Muscle of arm (tissue), 12 donors: ENCODE results near the gene LRSAM1. TPM values are rescaled to one million over a fixed set of nuclear protein-coding genes. Genes with fewer than 3 reads are reported as not detected.

Experiments used
- DNase-seq: peaks from one replicate; pipeline ENCODE4 v3.0.0-alpha.2; 2013
- polyA plus RNA-seq, 12 donors: library from polyadenylated mRNA; unstranded; fragments of 120-200 nt; gene quantifications; one replicate each; pipeline ENCODE4 v1.2.1, GENCODE V29; 2013; ENCODE audit not compliant: insufficient read length in 12 of 12

LRSAM1 gene
- polyA plus RNA-seq, 12 donors = 8.9 to 19.5 (median 11.5) TPM; not detected in 1

DNA sequence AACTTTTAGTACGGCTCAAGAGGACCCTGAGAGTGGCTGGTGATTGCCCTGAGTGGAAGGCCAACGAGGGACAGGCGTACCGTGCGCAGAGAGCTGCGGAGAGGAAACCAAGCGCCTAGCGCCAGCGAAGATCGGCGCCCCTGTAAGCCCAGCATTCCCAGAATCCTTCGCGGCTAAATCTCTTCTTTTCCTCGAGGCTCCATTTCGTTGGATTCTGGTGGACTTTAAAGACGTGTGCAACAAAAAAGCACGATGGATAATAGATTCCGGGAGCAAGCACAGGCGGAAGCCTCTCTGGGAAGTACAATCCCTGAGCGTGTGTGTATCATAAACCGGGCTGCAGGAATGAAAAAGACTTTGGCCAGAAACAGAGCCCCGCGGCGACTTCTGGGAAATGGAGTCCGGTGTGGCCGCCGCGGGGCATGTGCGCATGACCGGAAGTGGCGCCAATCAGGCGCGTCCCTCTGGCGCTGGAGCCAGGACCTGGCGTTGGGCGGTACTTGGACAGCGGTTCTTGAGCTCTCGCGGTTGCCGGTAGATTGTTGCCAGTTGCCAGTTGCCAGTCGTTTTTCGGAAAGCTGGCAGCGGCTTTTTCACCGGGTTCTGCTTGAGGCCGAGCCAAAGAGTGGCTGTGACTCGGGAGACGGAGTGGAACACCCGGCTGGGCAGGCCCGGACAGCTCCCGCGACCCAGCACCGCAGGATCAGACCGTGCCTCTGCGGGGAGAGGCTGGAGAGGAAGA is 27.2 kb upstream of the LRSAM1 start, which contains the start of gene ZNF79:
Gene ZNF79, plus strand, starts transcription at position 449 of the 742 bp plus-strand sequence. CDS start 406 bp downstream, outside the sequence.
- peak; percentile 97 for DNase-seq

DNA sequence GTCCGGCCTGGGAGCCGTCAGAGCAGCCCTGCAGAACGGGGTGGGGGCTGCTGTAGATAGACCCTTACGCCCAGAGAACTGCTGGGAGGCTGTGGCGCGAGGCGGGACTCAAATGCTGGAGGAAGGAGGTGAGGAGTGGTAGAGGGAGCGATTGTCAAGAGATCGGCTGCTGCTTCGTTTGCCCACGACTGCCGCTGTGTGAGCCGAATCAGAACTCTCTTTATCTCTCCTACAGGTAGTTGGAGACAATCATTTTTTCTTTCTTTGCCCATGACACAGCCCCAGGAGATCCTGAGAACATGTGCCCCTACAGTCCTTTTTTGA is 26.7 kb upstream of the LRSAM1 start:
- no peak for DNase-seq

DNA sequence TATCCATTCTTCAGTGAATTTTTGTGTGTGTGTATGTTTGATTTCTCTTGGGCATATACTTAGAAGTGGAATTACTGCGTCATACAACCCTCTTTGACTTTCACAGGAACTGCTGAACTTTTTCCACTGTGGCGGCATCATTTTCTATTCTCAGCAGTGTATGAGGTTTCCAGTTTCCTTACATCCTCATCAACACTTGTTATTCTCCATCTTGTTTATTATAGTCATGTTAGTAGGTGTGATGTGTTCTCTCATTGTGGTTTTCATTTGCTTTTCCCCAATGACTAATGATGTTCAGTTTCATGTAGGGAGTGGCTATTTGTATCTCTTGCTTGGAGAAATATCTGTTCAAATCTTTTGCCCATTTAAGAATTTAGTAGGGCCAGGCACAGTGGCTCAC is 24.6 kb upstream of the LRSAM1 start:
- DNase-seq = no peak

DNA sequence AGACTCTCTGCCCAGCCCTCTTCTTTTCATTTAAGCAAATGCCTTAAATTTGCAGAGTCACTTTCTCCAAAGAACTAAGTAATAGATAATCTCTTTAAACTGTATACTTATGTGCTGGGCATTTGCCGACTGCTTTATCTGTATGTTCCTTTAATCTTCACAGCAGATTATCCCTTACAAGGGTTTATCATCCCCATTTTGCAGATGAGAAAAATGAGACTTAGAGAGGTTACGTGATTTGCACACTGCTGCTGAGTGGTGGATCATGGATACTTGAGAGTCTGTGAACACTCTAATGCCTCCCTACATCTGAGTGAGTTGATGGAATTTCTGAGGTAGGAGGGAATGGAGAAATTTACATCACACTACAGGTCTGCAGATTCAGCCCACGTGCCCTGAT is 23.0 kb upstream of the LRSAM1 start:
- no peak for DNase-seq

DNA sequence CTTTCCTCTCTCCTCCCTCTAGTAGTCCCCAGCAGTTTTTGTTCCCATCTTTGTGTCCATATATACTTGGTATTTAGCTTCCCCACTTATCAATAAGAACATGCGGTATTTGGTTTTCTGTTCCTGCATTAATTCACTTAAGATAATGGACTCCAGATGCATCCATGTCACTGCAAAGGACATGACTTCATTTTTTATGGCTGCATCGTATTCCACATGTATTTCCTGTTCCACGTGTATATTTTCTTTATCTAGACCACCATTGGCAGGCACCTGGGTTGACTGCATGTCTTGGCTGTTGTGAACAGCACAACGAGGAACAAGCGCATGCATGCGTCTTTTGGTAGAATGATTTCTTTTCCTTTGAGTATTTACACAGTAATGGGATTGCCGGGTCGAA is 20.9 kb upstream of the LRSAM1 start:
- DNase-seq = no peak

DNA sequence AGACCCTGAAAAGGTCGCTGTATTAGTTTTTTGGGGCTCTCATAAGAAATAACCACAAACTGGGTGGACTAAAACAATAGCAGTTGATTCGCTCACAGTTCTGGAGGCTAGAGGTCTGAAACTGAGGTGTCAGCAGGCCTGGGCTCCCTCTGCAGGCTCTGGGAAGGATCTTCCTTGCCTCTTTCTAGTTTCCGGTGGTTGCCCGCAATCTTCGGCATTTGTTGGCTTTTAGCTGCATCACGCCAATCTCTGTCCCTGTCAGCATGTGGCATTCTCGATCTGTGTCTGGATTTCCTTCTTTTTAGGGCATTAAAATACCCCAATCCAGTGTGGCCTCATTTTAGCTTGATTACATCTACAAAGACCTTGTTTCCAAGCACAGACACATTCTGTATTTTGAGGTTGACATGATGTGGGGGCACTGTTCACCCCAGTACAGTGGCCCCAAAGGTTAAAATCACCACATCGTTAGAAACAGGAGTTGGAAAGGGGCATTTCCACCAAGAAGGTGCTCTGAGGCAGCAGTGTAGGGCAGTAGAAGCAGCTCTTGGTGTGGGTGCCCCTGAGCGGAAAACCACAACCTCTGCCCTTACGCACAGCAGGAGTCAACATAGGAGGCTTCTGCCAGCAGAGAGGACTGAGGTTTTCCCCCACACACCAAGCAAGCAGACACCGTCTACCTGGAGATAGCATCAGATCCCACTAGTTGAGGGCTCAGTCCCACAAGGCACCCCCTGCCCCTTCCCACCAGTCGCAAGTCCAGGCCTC is 13.6 kb upstream of the LRSAM1 start:
- DNase-seq = no peak

DNA sequence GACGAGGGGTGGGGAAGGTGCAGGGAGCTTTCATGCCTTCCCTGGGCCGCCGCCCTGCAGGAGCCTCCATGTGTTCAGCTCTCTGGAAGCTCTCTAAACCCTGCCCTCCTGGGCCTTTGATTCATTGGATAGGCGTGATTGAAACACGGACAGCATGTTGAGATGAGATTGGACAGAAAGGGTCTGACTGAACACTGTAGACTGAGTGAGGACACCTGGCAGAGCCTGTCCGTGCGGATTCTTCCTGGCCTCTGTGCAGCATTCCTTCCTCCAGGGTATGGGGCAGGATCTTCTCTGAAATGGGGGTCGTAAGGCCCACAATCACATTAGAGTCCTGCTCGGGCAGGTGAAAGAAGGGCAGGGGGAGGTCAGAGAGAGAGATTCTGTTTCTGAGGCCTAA is 12.9 kb upstream of the LRSAM1 start:
- DNase-seq = no peak

DNA sequence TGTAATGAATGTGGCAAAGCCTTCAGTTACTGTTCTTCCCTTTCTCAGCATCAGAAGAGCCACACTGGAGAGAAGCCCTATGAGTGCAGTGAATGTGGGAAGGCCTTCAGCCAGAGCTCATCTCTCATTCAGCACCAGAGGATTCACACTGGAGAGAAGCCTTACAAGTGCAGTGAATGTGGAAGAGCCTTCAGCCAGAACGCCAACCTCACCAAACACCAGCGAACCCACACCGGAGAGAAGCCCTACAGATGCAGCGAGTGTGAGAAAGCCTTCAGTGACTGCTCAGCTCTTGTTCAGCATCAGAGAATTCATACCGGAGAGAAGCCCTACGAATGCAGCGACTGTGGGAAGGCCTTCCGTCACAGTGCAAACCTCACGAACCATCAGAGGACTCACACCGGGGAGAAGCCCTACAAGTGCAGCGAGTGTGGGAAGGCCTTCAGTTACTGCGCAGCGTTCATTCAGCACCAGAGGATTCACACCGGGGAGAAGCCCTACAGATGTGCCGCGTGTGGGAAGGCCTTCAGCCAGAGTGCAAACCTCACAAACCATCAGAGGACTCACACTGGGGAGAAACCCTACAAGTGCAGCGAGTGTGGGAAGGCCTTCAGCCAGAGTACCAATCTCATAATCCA is 6.9 kb upstream of the LRSAM1 start:
- no peak for DNase-seq

DNA sequence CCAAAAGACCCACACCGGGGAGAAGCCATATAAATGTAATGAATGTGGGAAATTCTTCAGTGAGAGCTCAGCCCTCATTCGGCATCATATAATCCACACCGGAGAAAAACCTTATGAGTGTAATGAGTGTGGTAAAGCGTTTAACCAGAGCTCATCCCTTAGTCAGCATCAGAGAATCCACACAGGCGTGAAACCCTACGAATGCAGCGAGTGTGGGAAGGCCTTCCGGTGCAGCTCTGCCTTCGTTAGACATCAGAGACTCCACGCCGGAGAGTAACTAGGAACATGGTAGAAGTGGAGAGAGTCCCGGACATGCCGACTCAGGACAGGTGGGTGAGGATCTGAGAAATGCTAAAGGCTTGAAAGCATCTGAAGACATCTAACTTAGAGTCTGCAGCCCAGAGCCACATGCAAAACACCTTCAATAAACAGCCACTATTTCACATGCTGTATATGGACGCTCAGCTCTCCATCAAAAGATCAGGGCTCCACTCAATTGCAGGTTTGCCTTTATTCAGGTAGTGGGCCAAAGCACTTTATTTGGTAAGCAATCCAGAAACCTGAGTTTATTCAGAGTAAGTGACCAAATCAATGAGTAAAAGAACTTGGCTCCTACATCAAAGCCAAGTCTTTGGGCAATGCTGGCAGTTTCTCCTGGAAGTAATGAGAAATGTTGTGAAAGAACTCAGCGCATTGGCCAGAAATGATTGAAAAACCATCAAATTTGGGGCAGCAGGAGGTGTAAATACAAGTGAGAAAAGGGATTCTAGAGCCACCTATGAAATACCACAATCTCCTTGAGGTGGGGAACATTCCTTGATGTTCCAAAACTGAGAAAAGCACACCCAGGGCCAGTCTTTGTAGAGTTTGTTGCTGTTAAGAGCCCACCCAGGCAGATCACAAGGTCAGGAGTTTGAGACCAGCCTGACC is 6.1 kb upstream of the LRSAM1 start:
- DNase-seq = no peak

DNA sequence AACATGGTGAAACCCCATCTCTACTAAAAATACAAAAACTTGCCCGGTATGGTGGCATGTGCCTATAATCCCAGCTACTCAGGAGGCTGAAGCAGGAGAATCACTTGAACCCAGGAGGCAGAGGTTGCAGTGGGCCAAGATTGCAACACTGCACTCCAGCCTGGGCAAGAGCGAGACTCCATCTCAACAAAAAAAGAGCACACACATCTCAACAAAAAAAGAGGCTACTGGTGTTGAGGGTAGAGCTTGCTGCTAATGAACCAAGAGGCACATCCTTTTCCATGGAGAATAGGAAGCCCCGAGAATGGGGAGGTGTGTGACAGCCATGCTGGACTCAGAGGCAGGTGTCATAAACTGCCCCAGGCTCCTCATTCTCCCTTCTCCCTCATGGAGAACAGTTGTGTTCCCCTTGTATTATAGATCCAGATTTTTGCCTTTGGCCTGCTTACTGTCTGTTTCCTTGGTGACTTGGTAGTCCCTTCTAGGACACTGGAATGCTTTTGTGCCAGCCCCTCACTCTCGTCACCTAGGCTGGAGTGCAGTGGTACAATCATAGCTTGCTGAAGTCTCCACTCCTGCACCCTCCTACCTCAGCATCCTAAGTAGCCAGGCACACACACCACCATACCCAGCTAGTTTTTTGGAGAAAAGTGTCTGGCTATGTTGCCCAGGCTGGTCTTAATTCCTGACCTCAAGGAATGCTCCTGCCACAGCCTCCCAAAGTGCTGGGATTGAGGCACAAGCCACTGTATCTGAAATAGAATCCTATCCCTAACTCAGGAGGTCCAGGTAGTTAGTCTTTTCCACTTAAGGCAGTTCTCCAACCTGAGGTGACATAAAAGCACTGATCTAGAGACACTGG is 5.2 kb upstream of the LRSAM1 start:
- DNase-seq = no peak

DNA sequence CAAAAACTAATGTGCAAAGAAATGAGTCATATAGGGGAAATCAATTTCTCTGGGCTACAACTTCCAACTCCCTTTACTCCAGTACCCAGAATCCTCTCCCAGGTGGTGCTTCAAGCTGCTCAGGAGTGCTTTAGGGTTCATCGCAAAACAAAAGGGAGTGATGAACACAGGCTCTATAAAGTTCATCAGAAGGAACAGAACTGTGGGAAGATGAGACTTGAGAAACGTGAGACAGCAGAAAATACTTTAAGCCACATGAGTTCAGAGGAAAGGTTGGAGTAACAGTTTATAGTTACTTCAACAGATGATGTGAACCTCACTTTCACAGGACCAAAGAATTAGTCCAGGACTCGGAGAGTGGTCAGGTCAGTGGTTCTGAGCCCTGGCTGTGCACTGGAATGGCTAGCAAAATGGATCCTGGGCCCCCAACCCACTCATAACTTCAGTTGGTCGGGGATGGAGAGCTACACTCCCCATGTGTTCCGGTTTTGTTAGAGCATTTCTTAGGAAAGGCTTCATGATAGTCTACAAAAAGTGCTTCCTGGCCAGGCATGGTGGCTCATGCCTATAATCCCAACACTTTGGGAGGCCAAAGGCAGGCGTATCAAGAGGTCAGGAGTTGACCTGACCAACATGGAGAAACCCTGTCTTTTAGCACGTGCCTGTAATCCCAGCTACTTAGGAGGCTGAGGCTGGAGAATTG is 4.4 kb upstream of the LRSAM1 start:
- DNase-seq = no peak

DNA sequence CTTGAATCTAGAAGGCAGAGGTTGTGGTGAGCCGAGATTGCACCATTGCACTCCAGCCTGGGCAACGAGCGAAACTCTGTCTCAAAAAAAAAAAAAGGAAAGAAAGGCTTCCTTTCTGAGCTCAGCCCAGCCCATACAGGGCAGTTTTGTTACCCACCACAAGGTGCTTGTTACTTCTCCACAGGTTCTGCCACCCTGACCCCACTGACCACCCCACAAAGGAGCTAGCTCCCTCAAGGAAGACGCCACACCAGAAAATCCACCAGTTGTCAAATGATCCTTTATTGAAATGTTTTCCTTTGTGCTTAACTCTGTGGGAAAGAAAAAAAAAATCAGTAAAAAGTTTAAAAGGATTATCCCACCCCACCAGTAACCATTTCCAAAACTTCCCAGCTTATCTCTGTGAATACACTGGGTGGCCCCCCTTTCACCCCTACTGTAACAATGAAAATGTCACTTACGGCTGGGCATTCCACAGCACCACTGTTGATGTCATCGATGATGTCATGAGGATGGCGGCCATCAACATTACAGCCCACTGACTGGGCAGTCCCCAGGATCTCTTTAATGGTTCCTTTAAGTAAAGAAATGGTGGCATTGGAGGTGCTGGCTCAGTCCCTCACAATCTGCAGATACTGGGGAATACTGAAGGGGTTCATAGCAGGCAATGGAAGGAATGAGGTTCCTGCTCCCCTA is 3.7 kb upstream of the LRSAM1 start:
- DNase-seq = no peak

DNA sequence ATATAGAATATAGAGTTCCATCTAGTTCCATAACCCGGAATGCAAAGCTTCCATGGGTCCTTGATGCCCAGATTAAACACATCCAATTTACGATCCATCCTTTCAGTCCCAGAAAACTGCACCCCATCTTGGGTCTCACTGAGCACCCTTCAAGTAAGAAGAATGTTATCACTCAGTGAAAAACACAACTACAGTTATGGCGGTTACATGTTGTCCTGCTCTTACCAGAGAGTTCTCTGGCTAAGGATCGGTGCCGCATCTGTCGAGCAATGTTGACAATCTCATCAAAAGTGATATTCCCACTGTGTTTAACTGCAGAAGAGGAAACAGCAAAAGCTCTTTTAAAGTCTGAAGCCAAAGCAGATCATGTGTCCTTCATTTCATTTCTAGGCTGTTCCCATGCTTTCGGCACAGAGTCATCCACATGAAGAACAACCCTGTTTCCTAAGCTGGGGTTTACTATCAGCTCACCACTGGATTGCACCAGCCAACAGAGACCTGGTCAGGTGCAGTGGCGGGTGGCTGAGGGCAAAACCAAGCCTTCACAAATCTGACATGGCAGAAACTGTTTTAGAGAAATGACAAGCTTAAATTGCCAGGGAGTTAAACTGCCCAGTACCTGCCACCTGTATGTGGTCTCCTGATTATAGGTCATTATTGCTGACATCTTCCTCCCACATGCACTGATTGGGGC is 3.1 kb upstream of the LRSAM1 start:
- DNase-seq = no peak

DNA sequence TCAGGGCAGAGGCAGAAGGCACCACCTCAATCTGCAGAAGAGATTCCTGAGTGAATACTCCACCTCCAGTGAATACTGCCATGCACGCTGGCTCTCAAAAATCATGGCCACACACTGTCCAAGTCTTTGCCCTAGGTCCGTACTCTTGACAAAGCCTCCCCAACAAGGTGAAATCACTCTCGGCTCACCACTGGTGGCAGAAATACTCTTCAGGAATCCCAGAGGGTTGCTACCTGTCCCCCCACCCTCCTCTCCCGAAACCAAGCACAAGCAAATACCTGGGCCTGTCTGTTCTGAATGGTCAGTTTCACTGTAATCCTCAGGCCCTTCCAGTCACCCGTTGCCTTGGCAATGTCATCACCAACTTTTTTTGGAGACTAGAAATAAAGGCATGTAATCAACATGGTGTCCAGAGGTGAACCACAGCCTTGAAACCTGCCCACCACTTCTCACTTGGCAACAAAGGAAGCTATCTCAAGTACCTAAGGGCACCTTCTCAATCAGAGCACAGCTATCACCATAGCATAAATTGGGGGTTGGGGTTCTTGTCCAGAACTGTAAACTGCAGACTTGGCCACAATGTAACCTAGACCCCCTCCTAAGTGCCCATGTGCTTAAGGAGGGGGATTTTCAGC is 1.9 kb upstream of the LRSAM1 start:
- DNase-seq = no peak

DNA sequence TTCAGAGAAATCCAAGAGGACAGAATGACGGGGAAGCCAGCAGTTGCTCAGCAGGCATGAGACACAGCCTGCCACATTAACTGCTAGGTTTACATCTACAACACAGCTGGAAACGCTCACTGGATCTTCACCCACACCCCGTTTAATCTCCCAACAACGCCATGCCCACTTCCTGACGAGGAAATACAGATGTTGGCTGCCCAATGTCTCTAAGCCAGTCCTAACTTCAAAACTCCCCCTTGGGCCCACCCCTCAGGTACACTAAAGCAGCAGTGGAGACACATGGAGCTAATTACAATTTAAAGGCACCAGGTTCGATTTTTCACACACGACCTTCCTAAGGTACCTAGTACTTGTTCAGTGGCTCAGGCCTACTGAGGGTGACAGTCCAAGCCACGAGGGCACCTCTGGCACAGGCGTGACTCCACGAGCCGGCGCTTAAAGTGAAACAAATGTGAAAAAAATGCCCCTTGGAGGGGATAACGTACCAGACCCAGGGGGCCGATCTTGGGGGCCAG is 1.0 kb upstream of the LRSAM1 start:
- DNase-seq = peak; percentile 18

DNA sequence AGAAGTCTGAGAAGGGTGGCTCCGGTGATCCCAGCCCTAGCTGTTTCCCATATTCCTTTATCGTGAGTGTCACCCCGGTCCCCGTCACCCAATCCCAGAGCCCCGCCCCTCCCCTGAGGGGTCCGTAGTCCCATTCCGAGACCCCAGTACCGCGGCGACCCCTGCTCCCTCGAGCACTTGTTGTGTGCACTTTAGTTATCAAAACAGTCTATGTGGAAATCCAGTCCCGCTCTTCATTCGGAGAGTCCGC is 223 bp downstream of the LRSAM1 start:
- DNase-seq = no peak

DNA sequence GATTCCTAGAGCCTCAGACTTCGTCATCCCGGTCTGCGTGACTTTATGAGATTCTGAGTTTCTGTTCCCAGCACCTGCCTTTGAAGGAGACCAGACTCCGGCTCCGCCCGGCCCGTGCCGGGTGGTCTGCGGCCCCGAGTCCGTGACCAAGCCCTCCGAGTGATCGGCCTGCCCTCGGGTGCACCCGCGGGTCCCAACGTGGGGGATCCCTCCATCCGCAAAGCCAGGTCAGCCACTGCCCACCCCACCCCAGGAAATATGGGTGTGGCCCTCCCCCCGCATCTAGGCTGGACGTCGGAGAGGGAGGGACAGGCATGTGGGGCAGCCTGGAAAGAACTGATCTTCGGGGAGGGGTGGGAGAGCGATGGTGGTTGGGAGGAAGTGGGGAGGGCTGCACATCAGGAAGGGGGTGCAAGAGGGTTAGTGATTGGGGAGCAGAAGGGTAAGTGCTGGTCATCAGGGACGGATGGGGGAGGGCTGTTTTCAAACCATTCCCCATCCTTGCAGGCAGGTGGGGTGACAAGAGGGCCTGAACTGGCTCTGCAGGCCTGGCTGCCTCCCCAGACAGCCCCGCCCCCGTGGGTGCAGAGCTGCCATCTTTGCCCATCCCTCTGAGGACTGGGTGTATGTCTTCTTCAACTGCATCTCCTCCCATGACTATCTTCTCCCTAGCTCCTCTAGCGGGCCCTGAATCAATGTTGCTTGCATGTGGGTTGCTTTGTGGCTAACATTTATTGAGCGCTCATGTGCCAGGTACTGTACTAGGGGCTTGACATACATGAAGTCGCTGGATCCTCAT is 747 bp downstream of the LRSAM1 start:
- DNase-seq = no peak

DNA sequence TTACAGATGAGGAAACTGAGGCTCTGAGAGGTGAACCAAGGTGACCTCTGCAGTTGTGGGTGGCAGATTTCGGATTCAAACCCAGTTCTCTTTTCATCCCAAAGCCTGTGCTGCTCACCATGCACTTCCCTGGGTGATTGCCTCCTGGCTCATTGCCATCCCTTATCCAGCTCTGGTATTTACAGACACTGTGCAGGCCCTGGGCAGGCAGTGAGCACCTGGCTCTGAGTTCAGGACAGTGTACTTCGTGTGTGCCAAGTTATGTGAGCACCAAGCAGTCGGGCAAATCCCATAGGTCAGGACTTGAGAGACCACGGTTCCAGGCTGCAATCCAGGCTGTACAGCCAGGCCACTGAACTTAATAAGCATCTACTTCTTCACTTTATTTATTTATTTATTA is 1.4 kb downstream of the LRSAM1 start:
- peak; percentile 13 for DNase-seq
